ENCODE results near the gene ATXN7. TPM values are rescaled to one million over a fixed set of nuclear protein-coding genes. Genes with fewer than 3 reads are reported as not detected.

Gene ATXN7
- total RNA-seq, 1 experiment from 2014 or later: 27.5 TPM

GRCh38 chr3:63860776-63861175 lies 2.9 kb upstream of the ATXN7 start:
- Histone ChIP-seq H2AFZ (ENCODE audit: low read depth, low read length, poor library complexity, severe bottlenecking) (no peak overlapping the region), H3K9ac (ENCODE audit: low read length) (no peak overlapping the region), H3K36me3 (ENCODE audit: control insufficient read depth in 1 of 2, insufficient read depth in 2 of 2, low read length in 2 of 2) (no peaks in the 10 kb centered on the region), H4K20me1 (ENCODE audit: insufficient read depth) (peaks cover 4% of the 10 kb centered on the region; the same call in 1 of the 2 replicates), H3K4me3 (replicated peaks in 1 of 2; ENCODE audit: low read depth in 1 of 2, low read length in 2 of 2) (no peak overlapping the region), H3K79me2 (ENCODE audit: insufficient read depth, low read length) (peaks cover 90% of the 10 kb centered on the region), H3K27me3 (ENCODE audit: insufficient read depth, low read length) (no peaks in the 10 kb centered on the region), H3K4me1 (ENCODE audit: control insufficient read depth in 1 of 2, insufficient read depth in 2 of 2, low read length in 2 of 2) (peaks cover 7 to 18% of the 10 kb centered on the region in 2 experiments), H3K4me2 (ENCODE audit: low read length) (no peak overlapping the region), H3K9me2 (ENCODE audit: insufficient read depth) (no peaks in the 10 kb centered on the region), H3K27ac (ENCODE audit: low read depth, low read length) (no peak overlapping the region), H3K9me3 (ENCODE audit: control insufficient read depth in 1 of 2, insufficient read depth in 1 of 2, low read depth in 1 of 2, low read length in 2 of 2) (no peaks in the 10 kb centered on the region)
- no TSS peak for BruUV-seq (replicated peaks)
- intact Hi-C loops (cut with micrococcal nuclease): loop anchor here (5.0 kb wide), 1 partner anchor 52 kb away; the partner anchor contains the start of gene SCAANT1
- POLR2A ChIA-PET: no interaction called here
- RAD21 ChIA-PET (ENCODE audit: low non-redundant PET in 1 of 2, low total read pairs in 2 of 2, uncharacterized antibody in 2 of 2, unreplicated experiment in 2 of 2): no interaction called here
- TF ChIP-seq SP1 (IDR thresholded peaks at IDR 0.05; ENCODE audit: low read depth) (no peak), SRF (IDR thresholded peaks at IDR 0.05; ENCODE audit: low read depth) (no peak), EZH2 (IDR thresholded peaks at IDR 0.05) (no peak), FOSL1 (IDR thresholded peaks at IDR 0.05; ENCODE audit: low read depth) (no peak)
- DNase-seq (ENCODE audit: low read depth, low spot score) (no peak), ATAC-seq (no peak)
- CTCF ChIA-PET: interaction anchor here (0.9 kb wide), 1 partner anchor 47 kb away, joined by 3 read pairs; no protein-coding TSS in a partner anchor

- POLR2A ChIA-PET: no interaction called here
- ATAC-seq: no peak
- no peak overlapping the region for H3K4me2 ChIP-seq (ENCODE audit: low read length)
These were observed 2.4 kb upstream of the ATXN7 start for GRCh38 chr3:63861306-63861705.

More at GRCh38 chr3:63861306-63861705, 2.4 kb upstream of the ATXN7 start:
- no TSS peak for BruUV-seq (replicated peaks)
- Histone ChIP-seq H3K4me3 (replicated peaks in 1 of 2; ENCODE audit: low read depth in 1 of 2, low read length in 2 of 2) (no peak overlapping the region), H3K79me2 (ENCODE audit: insufficient read depth, low read length) (peaks cover 89% of the 10 kb centered on the region), H3K9ac (ENCODE audit: low read length) (no peak overlapping the region), H3K4me1 (ENCODE audit: control insufficient read depth in 1 of 2, insufficient read depth in 2 of 2, low read length in 2 of 2) (peaks cover 7 to 18% of the 10 kb centered on the region in 2 experiments), H3K9me3 (ENCODE audit: control insufficient read depth in 1 of 2, insufficient read depth in 1 of 2, low read depth in 1 of 2, low read length in 2 of 2) (no peaks in the 10 kb centered on the region), H3K9me2 (ENCODE audit: insufficient read depth) (no peaks in the 10 kb centered on the region), H4K20me1 (ENCODE audit: insufficient read depth) (peaks cover 4% of the 10 kb centered on the region; the same call in 1 of the 2 replicates), H2AFZ (ENCODE audit: low read depth, low read length, poor library complexity, severe bottlenecking) (no peak overlapping the region), H3K27ac (ENCODE audit: low read depth, low read length) (no peak overlapping the region), H3K36me3 (ENCODE audit: control insufficient read depth in 1 of 2, insufficient read depth in 2 of 2, low read length in 2 of 2) (no peaks in the 10 kb centered on the region), H3K27me3 (ENCODE audit: insufficient read depth, low read length) (no peaks in the 10 kb centered on the region)
- intact Hi-C loops (cut with micrococcal nuclease): loop anchor here (5.0 kb wide), 1 partner anchor 51 kb away; the partner anchor contains the start of gene SCAANT1
- RAD21 ChIA-PET (ENCODE audit: low non-redundant PET in 1 of 2, low total read pairs in 2 of 2, uncharacterized antibody in 2 of 2, unreplicated experiment in 2 of 2): no interaction called here
- TF ChIP-seq SIN3A (IDR thresholded peaks at IDR 0.05; ENCODE audit: low read depth) (no peak), SP1 (IDR thresholded peaks at IDR 0.05; ENCODE audit: low read depth) (no peak), POLR2AphosphoS5 (IDR thresholded peaks at IDR 0.05; ENCODE audit: low read depth, low read length) (no peak), ATF3 (IDR thresholded peaks at IDR 0.05) (no peak), EZH2 (IDR thresholded peaks at IDR 0.05) (no peak)
- CTCF ChIA-PET: no interaction called here
- no peak for DNase-seq (ENCODE audit: low read depth, low spot score)

Data from HCT116 (cell line).